ENCODE measurements around the gene STX8. TPM values are rescaled to one million over a fixed set of nuclear protein-coding genes. Genes with fewer than 3 reads are reported as not detected.
"Not testable (repeated sequence)": the region's sequence is repeated elsewhere in the genome, so short reads cannot be mapped to it uniquely, and the experiment has no call there.

STX8 gene
- polyA plus RNA-seq, 4 donors: 60.9 to 75.6 (median 68.2) TPM

GRCh38 chr17:9360677-9361081, 214.9 kb downstream of the STX8 start:
- no peak for DNase-seq (ENCODE audit: low read depth in 4 of 4, low spot score in 3 of 4)

- DNase-seq (ENCODE audit: low read depth in 4 of 4, low spot score in 3 of 4): no peak
Observed at GRCh38 chr17:9356488-9356911, 219.1 kb downstream of the STX8 start.

- DNase-seq (ENCODE audit: low read depth in 4 of 4, low spot score in 3 of 4): no peak
Observed at GRCh38 chr17:9355846-9356245, 219.8 kb downstream of the STX8 start.

- DNase-seq (ENCODE audit: low read depth in 4 of 4, low spot score in 3 of 4): not testable (repeated sequence)
Observed at GRCh38 chr17:9355231-9355630, 220.4 kb downstream of the STX8 start.

- no peak for DNase-seq (ENCODE audit: low read depth in 4 of 4, low spot score in 3 of 4)
Observed at GRCh38 chr17:9350080-9350479, 225.5 kb downstream of the STX8 start.

- no peak for DNase-seq (ENCODE audit: low read depth in 4 of 4, low spot score in 3 of 4)
Observed at GRCh38 chr17:9346296-9346926, 229.2 kb downstream of the STX8 start.

- DNase-seq (ENCODE audit: low read depth in 4 of 4, low spot score in 3 of 4): no peak
Observed at GRCh38 chr17:9343516-9343915, 232.1 kb downstream of the STX8 start.

GRCh38 chr17:9342225-9342624, 233.4 kb downstream of the STX8 start:
- DNase-seq (ENCODE audit: low read depth in 4 of 4, low spot score in 3 of 4): no peak

GRCh38 chr17:9339958-9340357, 235.7 kb downstream of the STX8 start:
- no peak for DNase-seq (ENCODE audit: low read depth in 4 of 4, low spot score in 3 of 4)

GRCh38 chr17:9339482-9339881, 236.1 kb downstream of the STX8 start:
- DNase-seq (ENCODE audit: low read depth in 4 of 4, low spot score in 3 of 4): not testable (repeated sequence)

GRCh38 chr17:9336817-9337216, 238.8 kb downstream of the STX8 start:
- no peak for DNase-seq (ENCODE audit: low read depth in 4 of 4, low spot score in 3 of 4)

- DNase-seq (ENCODE audit: low read depth in 4 of 4, low spot score in 3 of 4): no peak
Observed at GRCh38 chr17:9334536-9335446, 240.8 kb downstream of the STX8 start.

GRCh38 chr17:9332132-9332494, 243.5 kb downstream of the STX8 start:
- no peak for DNase-seq (ENCODE audit: low read depth in 4 of 4, low spot score in 3 of 4)

GRCh38 chr17:9331279-9332131, 244.1 kb downstream of the STX8 start:
- DNase-seq (ENCODE audit: low read depth in 4 of 4, low spot score in 3 of 4): no peak

GRCh38 chr17:9330611-9331271, 244.9 kb downstream of the STX8 start:
- DNase-seq (ENCODE audit: low read depth in 4 of 4, low spot score in 3 of 4): no peak

GRCh38 chr17:9330141-9330540, 245.5 kb downstream of the STX8 start:
- no peak for DNase-seq (ENCODE audit: low read depth in 4 of 4, low spot score in 3 of 4)

- no peak for DNase-seq (ENCODE audit: low read depth in 4 of 4, low spot score in 3 of 4)
Observed at GRCh38 chr17:9329251-9329921, 246.2 kb downstream of the STX8 start.

GRCh38 chr17:9324864-9325263, 250.8 kb downstream of the STX8 start:
- no peak for DNase-seq (ENCODE audit: low read depth in 4 of 4, low spot score in 3 of 4)

- no peak for DNase-seq (ENCODE audit: low read depth in 4 of 4, low spot score in 3 of 4)
Observed at GRCh38 chr17:9322326-9322725, 253.3 kb downstream of the STX8 start.

- no peak for DNase-seq (ENCODE audit: low read depth in 4 of 4, low spot score in 3 of 4)
Observed at GRCh38 chr17:9321890-9322289, 253.7 kb downstream of the STX8 start.
